ENCODE measurements around the gene CDC42BPB. TPM values are rescaled to one million over a fixed set of nuclear protein-coding genes. Genes with fewer than 3 reads are reported as not detected.

The CDC42BPB gene
- polyA plus RNA-seq, 1 of the 3 experiments (the other 2 are of a cell fraction), result 61.6 TPM

DNA sequence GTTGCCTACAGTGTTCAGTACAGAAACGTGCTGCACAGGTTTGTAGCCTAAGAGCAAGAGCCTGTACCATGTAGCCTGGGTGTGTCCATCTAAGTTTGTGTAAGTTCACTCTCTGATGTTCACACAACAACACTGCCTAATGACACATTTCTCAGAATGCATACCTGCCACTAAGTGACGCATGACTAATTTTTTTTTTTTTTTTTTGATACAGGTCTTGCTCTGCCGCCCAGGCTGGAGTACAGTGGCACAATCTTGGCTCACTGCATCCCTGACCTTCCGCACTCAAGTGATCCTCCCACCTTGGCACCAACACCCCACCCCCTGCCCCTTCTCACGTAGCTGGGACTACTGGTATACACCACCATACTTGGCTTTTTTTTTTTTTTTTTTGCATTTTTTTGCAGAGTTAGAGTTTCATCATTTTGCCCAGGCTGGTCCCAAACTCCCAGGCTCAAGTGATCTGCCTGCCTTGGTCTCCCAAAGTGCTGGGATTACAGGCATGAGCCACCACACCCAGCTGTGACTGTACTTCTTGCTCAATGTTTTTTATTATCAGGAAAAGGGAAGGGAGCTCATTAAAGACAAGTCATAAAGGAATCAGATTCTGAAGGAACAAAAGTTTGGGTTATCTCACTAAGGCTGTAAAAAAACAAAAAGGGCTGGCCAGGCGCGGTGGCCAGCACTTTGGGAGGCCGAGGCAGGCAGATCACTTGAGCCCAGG, 10.0 kb upstream of the CDC42BPB start:
- Histone ChIP-seq H3K79me2 (ENCODE audit: insufficient read depth) (no peaks in the 10 kb centered on the region), H3K4me2 (no peak overlapping the region), H3K36me3 (replicated peaks in 1 of 2; ENCODE audit: control insufficient read depth in 1 of 2, insufficient read depth in 2 of 2, low read length in 1 of 2) (no peaks in the 10 kb centered on the region), H3K9me3 (no peaks in the 10 kb centered on the region), H3K27me3 (ENCODE audit: insufficient read depth) (no peaks in the 10 kb centered on the region), H2AFZ (ENCODE audit: low read depth) (no peak overlapping the region), H3K4me1 (ENCODE audit: control insufficient read depth in 1 of 2, insufficient read depth in 2 of 2, low read depth in 1 of 2, low read length in 1 of 2) (no peaks in the 10 kb centered on the region), H3F3A (replicated peaks; ENCODE audit: insufficient read depth) (peaks cover 6% of the 10 kb centered on the region), H3K4me3 (ENCODE audit: low read depth in 2 of 2, low read length in 1 of 2) (no peak overlapping the region), H3K9me2 (no peaks in the 10 kb centered on the region), H4K20me1 (ENCODE audit: insufficient read depth) (no peaks in the 10 kb centered on the region), H3K27ac (ENCODE audit: low read depth in 2 of 2, low read length in 1 of 2) (no peak overlapping the region), H3K9ac (no peak overlapping the region)
- DNase-seq, result no peak
- 67% methylated on average over 8 of the region's 8 CpGs for WGBS (ENCODE audit: low lambda C conversion rate)
- ChIA-PET POLR2A (no interaction called here), CTCF (interaction anchor here (0.9 to 1.2 kb wide), 3 partner anchors 11 to 356 kb away, joined by 3 to 8 read pairs (median 3); partner anchors contain the start of gene CDC42BPB)
- TF ChIP-seq SIN3A (IDR thresholded peaks at IDR 0.05; ENCODE audit: borderline replicate concordance, low read depth, low read length) (no peak), FOSL2 (IDR thresholded peaks at IDR 0.05; ENCODE audit: borderline replicate concordance, low read depth) (no peak), MXI1 (IDR thresholded peaks at IDR 0.05; ENCODE audit: low read depth, low read length) (no peak), TEAD4 (IDR thresholded peaks at IDR 0.05; ENCODE audit: borderline replicate concordance, insufficient read depth) (no peak), FOXM1 (IDR thresholded peaks at IDR 0.05; ENCODE audit: low read depth) (no peak), ELF1 (IDR thresholded peaks at IDR 0.05) (no peak), GABPA (IDR thresholded peaks at IDR 0.05; ENCODE audit: low read depth) (no peak), NRF1 (IDR thresholded peaks at IDR 0.05; ENCODE audit: low read depth, low read length) (no peak), MEF2A (IDR thresholded peaks at IDR 0.05; ENCODE audit: borderline replicate concordance, low read depth) (no peak), POLR2AphosphoS5 (IDR thresholded peaks at IDR 0.05; ENCODE audit: low read depth, low read length) (no peak), EP300 (IDR thresholded peaks at IDR 0.05; ENCODE audit: borderline replicate concordance in 1 of 2, low read depth in 1 of 2, low read length in 1 of 2) (no peak), CHD2 (IDR thresholded peaks at IDR 0.05; ENCODE audit: low read length, partially characterized antibody) (no peak), NFIC (IDR thresholded peaks at IDR 0.05; ENCODE audit: borderline replicate concordance) (no peak), EZH2phosphoT487 (IDR thresholded peaks at IDR 0.05; ENCODE audit: borderline replicate concordance, low read depth) (no peak), PBX3 (IDR thresholded peaks at IDR 0.05) (no peak)
- TF ChIP-seq, protein P1, sequence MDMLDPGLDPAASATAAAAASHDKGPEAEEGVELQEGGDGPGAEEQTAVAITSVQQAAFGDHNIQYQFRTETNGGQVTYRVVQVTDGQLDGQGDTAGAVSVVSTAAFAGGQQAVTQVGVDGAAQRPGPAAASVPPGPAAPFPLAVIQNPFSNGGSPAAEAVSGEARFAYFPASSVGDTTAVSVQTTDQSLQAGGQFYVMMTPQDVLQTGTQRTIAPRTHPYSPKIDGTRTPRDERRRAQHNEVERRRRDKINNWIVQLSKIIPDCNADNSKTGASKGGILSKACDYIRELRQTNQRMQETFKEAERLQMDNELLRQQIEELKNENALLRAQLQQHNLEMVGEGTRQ (IDR thresholded peaks at IDR 0.05; ENCODE audit: borderline replicate concordance, low read depth, low read length), result no peak
- TF ChIP-seq, protein P2, sequence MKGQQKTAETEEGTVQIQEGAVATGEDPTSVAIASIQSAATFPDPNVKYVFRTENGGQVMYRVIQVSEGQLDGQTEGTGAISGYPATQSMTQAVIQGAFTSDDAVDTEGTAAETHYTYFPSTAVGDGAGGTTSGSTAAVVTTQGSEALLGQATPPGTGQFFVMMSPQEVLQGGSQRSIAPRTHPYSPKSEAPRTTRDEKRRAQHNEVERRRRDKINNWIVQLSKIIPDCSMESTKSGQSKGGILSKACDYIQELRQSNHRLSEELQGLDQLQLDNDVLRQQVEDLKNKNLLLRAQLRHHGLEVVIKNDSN (IDR thresholded peaks at IDR 0.05; ENCODE audit: borderline replicate concordance, low read depth), result no peak
- TF ChIP-seq, protein P3, sequence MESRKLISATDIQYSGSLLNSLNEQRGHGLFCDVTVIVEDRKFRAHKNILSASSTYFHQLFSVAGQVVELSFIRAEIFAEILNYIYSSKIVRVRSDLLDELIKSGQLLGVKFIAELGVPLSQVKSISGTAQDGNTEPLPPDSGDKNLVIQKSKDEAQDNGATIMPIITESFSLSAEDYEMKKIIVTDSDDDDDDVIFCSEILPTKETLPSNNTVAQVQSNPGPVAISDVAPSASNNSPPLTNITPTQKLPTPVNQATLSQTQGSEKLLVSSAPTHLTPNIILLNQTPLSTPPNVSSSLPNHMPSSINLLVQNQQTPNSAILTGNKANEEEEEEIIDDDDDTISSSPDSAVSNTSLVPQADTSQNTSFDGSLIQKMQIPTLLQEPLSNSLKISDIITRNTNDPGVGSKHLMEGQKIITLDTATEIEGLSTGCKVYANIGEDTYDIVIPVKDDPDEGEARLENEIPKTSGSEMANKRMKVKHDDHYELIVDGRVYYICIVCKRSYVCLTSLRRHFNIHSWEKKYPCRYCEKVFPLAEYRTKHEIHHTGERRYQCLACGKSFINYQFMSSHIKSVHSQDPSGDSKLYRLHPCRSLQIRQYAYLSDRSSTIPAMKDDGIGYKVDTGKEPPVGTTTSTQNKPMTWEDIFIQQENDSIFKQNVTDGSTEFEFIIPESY (IDR thresholded peaks at IDR 0.05; ENCODE audit: borderline replicate concordance, low read depth), result no peak
